NCI-H1417 (cell line): ENCODE data around the gene ALAS1.

Experiments used
- DNase-seq, 3 experiments: peaks; one replicate each; lab custom pipeline; 2025; lab: John Stamatoyannopoulos, UW

ALAS1 gene

GRCh38 chr3:52221141-52221562 is 23.2 kb downstream of the ALAS1 start:
- no peak for DNase-seq

- DNase-seq: no peak
Measured at GRCh38 chr3:52221563-52222318, 23.8 kb downstream of the ALAS1 start.

GRCh38 chr3:52222319-52223221 is 24.6 kb downstream of the ALAS1 start:
- DNase-seq: no peak

- no peak for DNase-seq
Measured at GRCh38 chr3:52223449-52224408, 25.8 kb downstream of the ALAS1 start.

- DNase-seq: peak in 1 of 3 experiments; percentile 1
Measured at GRCh38 chr3:52225452-52226228, 27.7 kb downstream of the ALAS1 start, which contains the start of gene TLR9. Gene TLR9, minus strand, starts transcription at chr3:52225645. Its CDS starts 116 bp downstream, at chr3:52225529.

- DNase-seq: no peak
Measured at GRCh38 chr3:52226229-52226817, 28.4 kb downstream of the ALAS1 start.

- DNase-seq: no peak
Measured at GRCh38 chr3:52227117-52227516, 29.2 kb downstream of the ALAS1 start.

GRCh38 chr3:52227766-52228165 is 29.8 kb downstream of the ALAS1 start:
- no peak for DNase-seq

- DNase-seq: no peak
Measured at GRCh38 chr3:52228266-52228665, 30.3 kb downstream of the ALAS1 start.

GRCh38 chr3:52228751-52229291 is 30.9 kb downstream of the ALAS1 start:
- DNase-seq: no peak

GRCh38 chr3:52229656-52230055 is 31.7 kb downstream of the ALAS1 start:
- no peak for DNase-seq

- no peak for DNase-seq
Measured at GRCh38 chr3:52230461-52230860, 32.5 kb downstream of the ALAS1 start.

GRCh38 chr3:52230889-52231499 is 33.0 kb downstream of the ALAS1 start:
- DNase-seq: no peak

- DNase-seq: peak in 2 of 3 experiments; percentile 35 to 50
Measured at GRCh38 chr3:52231502-52232278, 33.7 kb downstream of the ALAS1 start.

GRCh38 chr3:52232279-52233107 is 34.5 kb downstream of the ALAS1 start:
- DNase-seq: no peak

GRCh38 chr3:52233108-52233591 is 35.2 kb downstream of the ALAS1 start:
- DNase-seq: no peak

GRCh38 chr3:52233968-52234367 is 36.0 kb downstream of the ALAS1 start:
- no peak for DNase-seq
